Upper lobe of right lung (tissue), 1 donor: ENCODE measurements around the gene CCDC12. TPM values are rescaled to one million over a fixed set of nuclear protein-coding genes. Genes with fewer than 3 reads are reported as not detected.

Source experiments
- ATAC-seq: fragments of 200-7000 bp; cut with Tn5 transposase; one replicate; pipeline ENCODE4 v1.9.1; 2020; ENCODE audit warnings: mild to moderate bottlenecking, moderate library complexity
- DNase-seq: peaks from one replicate; pipeline ENCODE4 v3.0.0-alpha.2; 2020
- H3K27ac ChIP-seq: fragments of 200-600 bp; one replicate; pipeline ENCODE4 v1.8.0; 2022
- H3K27me3 ChIP-seq: fragments of 200-600 bp; one replicate; pipeline ENCODE4 v1.8.0; 2022; ENCODE audit warnings: mild to moderate bottlenecking
- H3K36me3 ChIP-seq: fragments of 200-600 bp; one replicate; pipeline ENCODE4 v1.8.0; 2022
- H3K4me1 ChIP-seq: fragments of 200-600 bp; one replicate; pipeline ENCODE4 v1.8.0; 2022
- H3K4me3 ChIP-seq: fragments of 200-600 bp; one replicate; pipeline ENCODE4 v1.8.0; 2022; ENCODE audit warnings: mild to moderate bottlenecking
- H3K9me3 ChIP-seq: fragments of 200-600 bp; one replicate; pipeline ENCODE4 v1.8.0; 2022
- CTCF ChIP-seq: fragments of 200-600 bp; IDR thresholded peaks from one replicate; pipeline ENCODE4 v1.8.0; 2022; ENCODE audit warnings: antibody characterized with exemption
- intact Hi-C: fragments of 100-400 bp; cut with DNase I; formaldehyde crosslinking; loops from one replicate; pipeline ENCODE4 v1.11.0; 2022
- total RNA-seq: library from RNA; stranded (reverse); fragmentation: NEBNext Ultra II Directional; extraction: Animal tissue kit (Norgen Biotek cat#: 25700); gene quantifications from one replicate; pipeline ENCODE4 v1.2.1, GENCODE V29; 2021
- donor health status: DM: no; HTN: yes; CAD: no; lungs with severe emphysema.

Gene CCDC12
- total RNA-seq, 1 donor from 2014 or later: 42.1 TPM

- no peaks in the 10 kb centered on the region for H3K27me3 ChIP-seq
- intact Hi-C loops: no loop called here
- no peak for TF ChIP-seq CTCF
- peaks cover 55% of the 10 kb centered on the region for H3K4me1 ChIP-seq
- DNase-seq (no peak), ATAC-seq (no peak)
- no peaks in the 10 kb centered on the region for H3K36me3 ChIP-seq
- H3K4me3 ChIP-seq: no peak overlapping the region
- H3K9me3 ChIP-seq: no peaks in the 10 kb centered on the region
- H3K27ac ChIP-seq: no peak overlapping the region
These were observed 8.3 kb upstream of the CCDC12 start for GRCh38 chr3:46984591-46985459.

DNA sequence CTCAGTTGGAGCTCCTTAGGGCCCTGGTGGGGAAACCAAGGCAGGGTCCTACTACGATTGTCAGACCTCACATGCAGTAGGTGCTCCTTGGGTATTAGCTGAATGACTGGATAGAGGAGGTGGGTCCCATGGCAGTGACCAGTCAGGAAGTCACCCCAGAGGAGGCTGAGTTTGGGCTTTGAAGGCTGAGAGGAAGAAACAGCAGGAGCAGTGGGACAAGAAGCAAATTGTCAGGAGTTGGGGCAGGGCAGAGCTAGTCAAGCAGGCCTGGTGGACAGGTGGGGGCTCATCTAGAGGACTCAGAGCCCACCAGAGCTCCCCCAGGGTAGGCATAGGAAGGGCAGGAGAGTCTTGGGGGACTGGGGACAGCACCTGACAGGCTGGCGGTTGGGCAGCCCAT lies 6.0 kb upstream of the CCDC12 start:
- H3K27ac ChIP-seq: peak overlapping the region; percentile 53
- intact Hi-C loops: no loop called here
- no peaks in the 10 kb centered on the region for H3K36me3 ChIP-seq
- peaks cover 45% of the 10 kb centered on the region for H3K4me1 ChIP-seq
- H3K4me3 ChIP-seq: no peak overlapping the region
- no peak for ATAC-seq
- H3K9me3 ChIP-seq: no peaks in the 10 kb centered on the region
- no peaks in the 10 kb centered on the region for H3K27me3 ChIP-seq
- TF ChIP-seq CTCF: no peak
- DNase-seq: peak; percentile 46

GRCh38 chr3:46981932-46982471 lies 5.5 kb upstream of the CCDC12 start:
- DNase-seq (peak; percentile 78), ATAC-seq (peak; percentile 2)
- Histone ChIP-seq H3K4me3 (peak overlapping the region; percentile 78), H3K27me3 (no peaks in the 10 kb centered on the region), H3K4me1 (peaks cover 45% of the 10 kb centered on the region), H3K27ac (peak overlapping the region; percentile 53), H3K9me3 (no peaks in the 10 kb centered on the region), H3K36me3 (no peaks in the 10 kb centered on the region)
- no peak for TF ChIP-seq CTCF
- intact Hi-C loops: no loop called here

- H3K4me1 ChIP-seq: peaks cover 47% of the 10 kb centered on the region
- TF ChIP-seq CTCF: no peak
- H3K27me3 ChIP-seq: no peaks in the 10 kb centered on the region
- peak overlapping the region; percentile 78 for H3K4me3 ChIP-seq
- ATAC-seq: no peak
- no peaks in the 10 kb centered on the region for H3K36me3 ChIP-seq
- H3K9me3 ChIP-seq: no peaks in the 10 kb centered on the region
- DNase-seq: peak; percentile 75
- intact Hi-C loops: no loop called here
- peak overlapping the region; percentile 91 for H3K27ac ChIP-seq
These were observed 3.5 kb upstream of the CCDC12 start for GRCh38 chr3:46979958-46980497.

GRCh38 chr3:46978985-46979944 lies 2.7 kb upstream of the CCDC12 start, which contains the start of gene NBEAL2:
TSS of gene NBEAL2 (plus strand) at chr3:46979666. CDS start at chr3:46979862, 196 bp downstream.
- H3K4me1 ChIP-seq: peaks cover 51% of the 10 kb centered on the region
- peak; percentile 88 for ATAC-seq
- no peaks in the 10 kb centered on the region for H3K9me3 ChIP-seq
- intact Hi-C loops: no loop called here
- H3K27me3 ChIP-seq: no peaks in the 10 kb centered on the region
- TF ChIP-seq CTCF: no peak
- H3K4me3 ChIP-seq: peak within 1 kb of the TSS; percentile 78
- DNase-seq: peak; percentile 99
- H3K36me3 ChIP-seq: no peaks in the 10 kb centered on the region
- H3K27ac ChIP-seq: peak within 1 kb of the TSS; percentile 91
